ENCODE results near the gene RASA3.

RASA3 gene

GRCh38 chr13:114016321-114017027, 115.9 kb downstream of the RASA3 start:
- DNase-seq = no peak

- no peak for DNase-seq
Observed at GRCh38 chr13:114015969-114016295, 116.5 kb downstream of the RASA3 start.

- DNase-seq = no peak
Observed at GRCh38 chr13:114015111-114015968, 117.1 kb downstream of the RASA3 start.

- no peak for DNase-seq
Observed at GRCh38 chr13:114013952-114014629, 118.3 kb downstream of the RASA3 start.

- no peak for DNase-seq
Observed at GRCh38 chr13:114013336-114013735, 119.1 kb downstream of the RASA3 start.

GRCh38 chr13:114012921-114013320, 119.5 kb downstream of the RASA3 start:
- DNase-seq = no peak

- DNase-seq = no peak
Observed at GRCh38 chr13:114012141-114012540, 120.3 kb downstream of the RASA3 start.

- DNase-seq = no peak
Observed at GRCh38 chr13:114011226-114011625, 121.2 kb downstream of the RASA3 start.

GRCh38 chr13:114010401-114011101, 121.9 kb downstream of the RASA3 start:
- DNase-seq = no peak

- DNase-seq = no peak
Observed at GRCh38 chr13:114009590-114010400, 122.6 kb downstream of the RASA3 start.

- DNase-seq = no peak
Observed at GRCh38 chr13:114008964-114009589, 123.3 kb downstream of the RASA3 start.

GRCh38 chr13:114007566-114007965, 124.9 kb downstream of the RASA3 start:
- no peak for DNase-seq

- DNase-seq = no peak
Observed at GRCh38 chr13:114005206-114005724, 127.2 kb downstream of the RASA3 start.

GRCh38 chr13:114004420-114005205, 127.8 kb downstream of the RASA3 start:
- no peak for DNase-seq

- no peak for DNase-seq
Observed at GRCh38 chr13:114002771-114003321, 129.6 kb downstream of the RASA3 start.

- no peak for DNase-seq
Observed at GRCh38 chr13:114002009-114002544, 130.3 kb downstream of the RASA3 start.

- no peak for DNase-seq
Observed at GRCh38 chr13:114001331-114002008, 131.0 kb downstream of the RASA3 start.

GRCh38 chr13:114000151-114001040, 132.0 kb downstream of the RASA3 start:
- no peak for DNase-seq
